Measurements from ENCODE around the gene TTC17. TPM values are rescaled to one million over a fixed set of nuclear protein-coding genes. Genes with fewer than 3 reads are reported as not detected.
A peak's percentile ranks its signal among the peaks of the same experiment; 100 is the strongest.

Gene TTC17
- polyA plus RNA-seq, 3 donors, result 34.7 to 82.5 (median 40.8) TPM

- H3K27me3 Mint-ChIP-seq (ENCODE audit: low read depth in 3 of 3), result peaks cover 0 to 2% (median 0%) of the 10 kb centered on the region in 3 donors
- intact Hi-C loops (cut with micrococcal nuclease), result no loop called here
- DNase-seq, result no peak
- no peak overlapping the region for H3K27ac Mint-ChIP-seq
- no peak overlapping the region for H3K4me3 ChIP-seq (replicated peaks in 1 of 3; ENCODE audit: low read depth in 2 of 3, low read length in 3 of 3)
- peaks cover 25 to 72% of the 10 kb centered on the region in 2 donors for H3K36me3 ChIP-seq (replicated peaks in 1 of 2; ENCODE audit: control insufficient read depth in 1 of 2, insufficient read depth in 2 of 2, low read length in 2 of 2)
- H3K4me3 Mint-ChIP-seq, result no peak overlapping the region
- no peak overlapping the region for H3K9ac ChIP-seq (ENCODE audit: insufficient read depth, low read length, poor library complexity, severe bottlenecking)
- H3K4me1 ChIP-seq (ENCODE audit: control insufficient read depth in 1 of 2, insufficient read depth in 2 of 2, low read length in 2 of 2), result no peaks in the 10 kb centered on the region
- no peaks in the 10 kb centered on the region for H3K9me3 Mint-ChIP-seq
- no CpG with 5 or more reads among the region's 3 CpGs for WGBS (ENCODE audit: insufficient coverage)
- peaks cover 34% of the 10 kb centered on the region for H3K79me2 ChIP-seq (ENCODE audit: insufficient read depth, low read length)
- H3K9me3 ChIP-seq (replicated peaks in 1 of 2; ENCODE audit: control insufficient read depth in 1 of 2, insufficient read depth in 1 of 2, low read length in 2 of 2), result no peaks in the 10 kb centered on the region
- peaks cover 40% of the 10 kb centered on the region for H4K20me1 ChIP-seq (ENCODE audit: insufficient read depth, low read length)
- H3K27ac ChIP-seq (ENCODE audit: low read depth in 1 of 2, low read length in 2 of 2), result no peak overlapping the region
- no peaks in the 10 kb centered on the region for H3K27me3 ChIP-seq (ENCODE audit: control insufficient read depth in 2 of 2, insufficient read depth in 2 of 2, low read length in 2 of 2)
- no peak overlapping the region for H2AFZ ChIP-seq (ENCODE audit: insufficient read depth, low read depth, low read length, poor library complexity, severe bottlenecking)
- H3K4me2 ChIP-seq (replicated peaks; ENCODE audit: extremely low read depth, low read length, poor library complexity, severe bottlenecking), result no peak overlapping the region
- H3K4me1 Mint-ChIP-seq, result peaks cover 2% of the 10 kb centered on the region
- TF ChIP-seq, protein P1, sequence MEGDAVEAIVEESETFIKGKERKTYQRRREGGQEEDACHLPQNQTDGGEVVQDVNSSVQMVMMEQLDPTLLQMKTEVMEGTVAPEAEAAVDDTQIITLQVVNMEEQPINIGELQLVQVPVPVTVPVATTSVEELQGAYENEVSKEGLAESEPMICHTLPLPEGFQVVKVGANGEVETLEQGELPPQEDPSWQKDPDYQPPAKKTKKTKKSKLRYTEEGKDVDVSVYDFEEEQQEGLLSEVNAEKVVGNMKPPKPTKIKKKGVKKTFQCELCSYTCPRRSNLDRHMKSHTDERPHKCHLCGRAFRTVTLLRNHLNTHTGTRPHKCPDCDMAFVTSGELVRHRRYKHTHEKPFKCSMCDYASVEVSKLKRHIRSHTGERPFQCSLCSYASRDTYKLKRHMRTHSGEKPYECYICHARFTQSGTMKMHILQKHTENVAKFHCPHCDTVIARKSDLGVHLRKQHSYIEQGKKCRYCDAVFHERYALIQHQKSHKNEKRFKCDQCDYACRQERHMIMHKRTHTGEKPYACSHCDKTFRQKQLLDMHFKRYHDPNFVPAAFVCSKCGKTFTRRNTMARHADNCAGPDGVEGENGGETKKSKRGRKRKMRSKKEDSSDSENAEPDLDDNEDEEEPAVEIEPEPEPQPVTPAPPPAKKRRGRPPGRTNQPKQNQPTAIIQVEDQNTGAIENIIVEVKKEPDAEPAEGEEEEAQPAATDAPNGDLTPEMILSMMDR (IDR thresholded peaks at IDR 0.05), result no peak
- H3K36me3 Mint-ChIP-seq, result peaks cover 37 to 42% of the 10 kb centered on the region in 2 donors
Measured at GRCh38 chr11:43378897-43379296, 20.2 kb downstream of the TTC17 start.

DNA sequence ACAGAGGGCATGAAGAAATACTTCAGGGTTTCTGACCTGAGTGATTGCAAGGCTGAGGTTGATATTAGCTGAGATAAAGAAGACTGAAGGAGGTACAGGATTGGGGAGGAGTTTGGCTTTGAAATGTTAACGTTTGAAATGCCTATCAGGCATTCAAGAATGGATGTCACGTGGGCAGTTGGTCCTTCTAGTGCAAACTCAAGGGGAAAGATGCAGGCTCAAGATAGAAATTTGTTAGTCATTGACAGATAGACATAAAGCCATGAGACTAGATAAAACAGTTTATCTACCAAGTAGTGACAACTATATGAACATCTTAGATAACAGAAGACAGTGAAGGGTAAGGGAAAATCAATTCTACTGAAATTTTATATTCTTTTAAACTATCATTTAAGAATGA is 23.1 kb downstream of the TTC17 start:
- H3K27me3 ChIP-seq (ENCODE audit: control insufficient read depth in 2 of 2, insufficient read depth in 2 of 2, low read length in 2 of 2), result no peaks in the 10 kb centered on the region
- peaks cover 14% of the 10 kb centered on the region for H3K79me2 ChIP-seq (ENCODE audit: insufficient read depth, low read length)
- no peak overlapping the region for H3K9ac ChIP-seq (ENCODE audit: insufficient read depth, low read length, poor library complexity, severe bottlenecking)
- no peak overlapping the region for H2AFZ ChIP-seq (ENCODE audit: insufficient read depth, low read depth, low read length, poor library complexity, severe bottlenecking)
- H3K4me2 ChIP-seq (replicated peaks; ENCODE audit: extremely low read depth, low read length, poor library complexity, severe bottlenecking), result no peak overlapping the region
- H3K9me3 ChIP-seq (replicated peaks in 1 of 2; ENCODE audit: control insufficient read depth in 1 of 2, insufficient read depth in 1 of 2, low read length in 2 of 2), result no peaks in the 10 kb centered on the region
- H3K4me3 Mint-ChIP-seq, result no peak overlapping the region
- H3K4me1 Mint-ChIP-seq, result no peaks in the 10 kb centered on the region
- no peaks in the 10 kb centered on the region for H3K9me3 Mint-ChIP-seq
- H3K27ac ChIP-seq (ENCODE audit: low read depth in 1 of 2, low read length in 2 of 2), result no peak overlapping the region
- H3K27me3 Mint-ChIP-seq (ENCODE audit: low read depth in 3 of 3), result peaks cover 0 to 2% (median 0%) of the 10 kb centered on the region in 3 donors
- TF ChIP-seq, protein P1 (IDR thresholded peaks at IDR 0.05), result no peak
- peaks cover 28% of the 10 kb centered on the region for H4K20me1 ChIP-seq (ENCODE audit: insufficient read depth, low read length)
- H3K4me1 ChIP-seq (ENCODE audit: control insufficient read depth in 1 of 2, insufficient read depth in 2 of 2, low read length in 2 of 2), result no peaks in the 10 kb centered on the region
- no peak for DNase-seq
- intact Hi-C loops (cut with micrococcal nuclease), result no loop called here
- 86% methylated on average over 1 of the region's 2 CpGs for WGBS (ENCODE audit: insufficient coverage)
- peaks cover 40 to 49% of the 10 kb centered on the region in 2 donors for H3K36me3 Mint-ChIP-seq
- H3K27ac Mint-ChIP-seq, result peak overlapping the region in 1 of 7 donors; percentile 20
- H3K4me3 ChIP-seq (replicated peaks in 1 of 3; ENCODE audit: low read depth in 2 of 3, low read length in 3 of 3), result no peak overlapping the region
- peaks cover 32 to 82% of the 10 kb centered on the region in 2 donors for H3K36me3 ChIP-seq (replicated peaks in 1 of 2; ENCODE audit: control insufficient read depth in 1 of 2, insufficient read depth in 2 of 2, low read length in 2 of 2)

Measured in CD14-positive monocyte (primary cell).